Muscle layer of duodenum (tissue), 2 donors: ENCODE data around the gene BAIAP2.

ENCODE experiments used
- H3K27ac ChIP-seq: one replicate; pipeline ENCODE4 v1.7.0; 2013; ENCODE audit warnings: mild to moderate bottlenecking, low read length
- H3K27me3 ChIP-seq: one replicate; pipeline ENCODE4 v1.7.0; 2013; ENCODE audit warnings: low read depth, mild to moderate bottlenecking, control low read depth, low read length
- H3K36me3 ChIP-seq, 2 donors: one replicate each; pipeline ENCODE4 v1.7.0; 2013; ENCODE audit warnings: low read length in 2 of 2, control low read depth in 1 of 2, mild to moderate bottlenecking in 1 of 2; ENCODE audit not compliant: insufficient read depth in 2 of 2, control insufficient read depth in 1 of 2
- H3K4me1 ChIP-seq, 2 donors: one replicate each; pipeline ENCODE4 v1.7.0; 2013; ENCODE audit warnings: low read length in 2 of 2, mild to moderate bottlenecking in 2 of 2, control low read depth in 1 of 2, moderate library complexity in 1 of 2; ENCODE audit not compliant: insufficient read depth in 2 of 2, control insufficient read depth in 1 of 2
- H3K4me3 ChIP-seq, 2 donors: one replicate each; pipeline ENCODE4 v1.7.0; 2013; ENCODE audit warnings: low read length in 2 of 2, low read depth in 1 of 2, mild to moderate bottlenecking in 1 of 2
- H3K9me3 ChIP-seq, 2 donors: one replicate each; pipeline ENCODE4 v1.7.0; 2013; ENCODE audit warnings: low read length in 2 of 2, control low read depth in 1 of 2, mild to moderate bottlenecking in 1 of 2; ENCODE audit not compliant: control insufficient read depth in 1 of 2
- donor health status: healthy.

Gene BAIAP2, protein sequence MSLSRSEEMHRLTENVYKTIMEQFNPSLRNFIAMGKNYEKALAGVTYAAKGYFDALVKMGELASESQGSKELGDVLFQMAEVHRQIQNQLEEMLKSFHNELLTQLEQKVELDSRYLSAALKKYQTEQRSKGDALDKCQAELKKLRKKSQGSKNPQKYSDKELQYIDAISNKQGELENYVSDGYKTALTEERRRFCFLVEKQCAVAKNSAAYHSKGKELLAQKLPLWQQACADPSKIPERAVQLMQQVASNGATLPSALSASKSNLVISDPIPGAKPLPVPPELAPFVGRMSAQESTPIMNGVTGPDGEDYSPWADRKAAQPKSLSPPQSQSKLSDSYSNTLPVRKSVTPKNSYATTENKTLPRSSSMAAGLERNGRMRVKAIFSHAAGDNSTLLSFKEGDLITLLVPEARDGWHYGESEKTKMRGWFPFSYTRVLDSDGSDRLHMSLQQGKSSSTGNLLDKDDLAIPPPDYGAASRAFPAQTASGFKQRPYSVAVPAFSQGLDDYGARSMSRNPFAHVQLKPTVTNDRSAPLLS

DNA sequence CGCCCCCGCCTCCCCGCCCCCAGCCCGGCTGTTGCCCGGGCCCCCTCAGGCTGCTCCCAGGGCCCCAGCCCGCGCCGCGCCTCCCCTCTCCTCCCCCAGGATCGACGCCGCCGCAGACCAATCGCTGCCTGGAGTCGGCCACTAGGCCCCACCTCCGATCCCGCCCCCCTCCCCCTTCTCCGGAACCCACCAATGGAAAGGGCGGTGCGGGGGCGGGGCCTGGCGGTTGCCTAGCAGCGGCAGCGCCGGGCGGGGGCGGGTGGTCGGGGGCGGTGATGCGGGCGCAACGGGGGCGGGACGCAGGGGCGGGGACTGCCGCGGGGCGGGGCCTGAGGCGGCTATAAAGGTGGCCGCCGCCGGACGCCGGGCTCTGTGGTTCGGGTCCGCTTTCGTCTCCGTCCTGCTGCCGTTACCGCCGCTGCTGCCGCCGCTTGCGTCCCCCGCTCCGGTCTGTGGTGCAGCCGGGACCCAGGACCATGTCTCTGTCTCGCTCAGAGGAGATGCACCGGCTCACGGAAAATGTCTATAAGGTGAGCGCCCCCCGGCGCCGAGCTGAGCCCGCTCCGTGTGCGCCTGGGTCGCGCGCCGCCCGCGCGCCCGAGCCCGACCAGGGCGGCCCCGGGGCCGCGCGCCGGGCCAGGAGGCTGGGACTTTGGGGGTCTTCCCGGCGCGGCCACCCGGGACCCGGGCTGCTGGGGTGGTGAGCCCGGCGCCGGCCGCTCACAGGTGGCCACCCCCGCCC is at the start of gene BAIAP2:
Gene BAIAP2, plus strand, starts transcription at position 373 of the 742 bp plus-strand sequence. Its CDS starts 104 bp downstream, at position 477.
- H3K9me3 ChIP-seq: no peaks in the 10 kb centered on the region
- peaks cover 0 to 8% of the 10 kb centered on the region in 2 donors for H3K36me3 ChIP-seq
- no peaks in the 10 kb centered on the region for H3K27me3 ChIP-seq
- peak within 1 kb of the TSS; percentile 66 to 77 for H3K4me3 ChIP-seq
- peaks cover 14 to 62% of the 10 kb centered on the region in 2 donors for H3K4me1 ChIP-seq
- peak within 1 kb of the TSS; percentile 27 for H3K27ac ChIP-seq

DNA sequence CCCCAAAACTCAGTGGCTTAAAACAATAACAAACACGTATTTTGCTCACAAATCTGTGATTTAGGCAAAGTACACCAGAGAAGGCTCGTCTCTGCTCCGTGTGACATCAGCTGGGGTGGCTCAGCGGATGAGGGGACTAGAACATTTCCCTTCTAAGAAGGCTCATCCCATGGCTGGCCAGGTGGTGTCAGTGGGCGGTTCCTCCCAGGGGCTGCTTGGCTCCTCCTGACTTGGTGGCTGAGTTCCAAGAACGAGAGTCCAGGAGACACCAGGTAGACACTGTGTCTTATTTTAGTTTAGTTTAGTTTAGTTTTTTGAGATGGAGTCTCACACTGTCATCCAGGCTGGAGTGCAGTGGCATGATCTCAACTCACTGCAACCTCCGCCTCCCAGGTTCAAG is 48.9 kb upstream of the BAIAP2 start:
- Histone ChIP-seq H3K27me3 (no peaks in the 10 kb centered on the region), H3K4me1 (peaks cover 0 to 34% of the 10 kb centered on the region in 2 donors), H3K4me3 (no peak overlapping the region), H3K36me3 (no peaks in the 10 kb centered on the region), H3K27ac (no peak overlapping the region), H3K9me3 (no peaks in the 10 kb centered on the region)

DNA sequence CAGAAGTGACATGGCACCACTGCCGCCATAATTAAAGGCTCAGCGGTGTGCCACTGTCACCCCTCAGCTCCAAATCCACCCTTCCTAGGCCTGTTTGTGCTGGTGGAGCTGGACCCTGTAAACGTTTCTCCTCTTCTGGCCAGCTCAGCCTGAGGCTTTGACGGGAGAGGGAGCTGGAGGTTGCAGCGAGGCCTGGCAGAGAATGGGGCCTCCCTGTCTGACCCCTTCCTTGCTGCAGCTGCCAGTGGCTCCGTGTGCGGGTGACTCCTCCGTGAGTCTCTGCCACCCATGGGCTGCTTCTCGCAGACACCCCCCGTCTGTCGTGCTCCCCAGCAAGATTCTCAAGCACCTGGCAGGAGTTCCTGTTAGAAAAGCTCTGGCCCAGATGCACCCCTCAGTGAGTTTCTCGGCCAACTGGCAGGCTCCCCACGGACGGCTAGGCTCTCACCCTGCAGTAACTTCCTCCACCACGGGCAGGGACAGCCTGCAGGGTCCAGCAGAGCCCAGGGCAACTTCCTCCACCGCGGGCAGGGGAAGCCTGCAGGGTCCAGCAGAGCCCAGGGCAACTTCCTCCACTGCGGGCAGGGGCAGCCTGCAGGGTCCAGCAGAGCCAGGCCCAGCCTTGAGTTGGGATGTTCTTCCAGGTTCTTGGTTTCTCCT is 48.0 kb upstream of the BAIAP2 start:
- H3K27ac ChIP-seq: no peak overlapping the region
- no peaks in the 10 kb centered on the region for H3K36me3 ChIP-seq
- H3K4me3 ChIP-seq: no peak overlapping the region
- H3K9me3 ChIP-seq: no peaks in the 10 kb centered on the region
- H3K4me1 ChIP-seq: peaks cover 0 to 32% of the 10 kb centered on the region in 2 donors
- H3K27me3 ChIP-seq: no peaks in the 10 kb centered on the region

DNA sequence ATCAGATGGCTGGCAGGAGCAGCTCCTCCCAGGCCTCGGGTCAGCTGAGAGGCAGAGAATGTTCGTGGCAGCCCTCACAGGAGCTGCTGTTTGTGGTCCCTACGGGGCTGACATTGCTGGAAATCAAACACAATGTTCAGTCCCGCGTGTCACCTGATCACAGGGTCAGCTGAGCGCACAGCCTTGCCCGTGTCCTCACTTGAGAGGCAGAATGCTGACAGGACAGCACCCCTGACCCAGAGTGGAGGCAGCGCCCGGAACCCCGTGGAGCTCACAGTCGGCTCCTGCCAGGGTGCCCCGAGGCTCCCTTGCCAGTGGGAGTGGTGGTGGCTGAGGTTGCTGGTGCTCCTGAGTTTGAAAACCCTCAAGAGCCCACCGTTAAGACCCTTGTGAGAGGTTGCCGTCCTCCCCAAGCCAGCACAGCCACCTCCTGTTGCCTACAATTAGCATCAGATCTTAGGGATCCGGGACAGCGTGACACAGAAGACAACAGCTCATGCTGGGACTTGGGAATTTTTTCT is 47.0 kb upstream of the BAIAP2 start:
- no peaks in the 10 kb centered on the region for H3K9me3 ChIP-seq
- no peak overlapping the region for H3K4me3 ChIP-seq
- no peak overlapping the region for H3K27ac ChIP-seq
- H3K27me3 ChIP-seq: no peaks in the 10 kb centered on the region
- H3K36me3 ChIP-seq: no peaks in the 10 kb centered on the region
- H3K4me1 ChIP-seq: peaks cover 0 to 40% of the 10 kb centered on the region in 2 donors

DNA sequence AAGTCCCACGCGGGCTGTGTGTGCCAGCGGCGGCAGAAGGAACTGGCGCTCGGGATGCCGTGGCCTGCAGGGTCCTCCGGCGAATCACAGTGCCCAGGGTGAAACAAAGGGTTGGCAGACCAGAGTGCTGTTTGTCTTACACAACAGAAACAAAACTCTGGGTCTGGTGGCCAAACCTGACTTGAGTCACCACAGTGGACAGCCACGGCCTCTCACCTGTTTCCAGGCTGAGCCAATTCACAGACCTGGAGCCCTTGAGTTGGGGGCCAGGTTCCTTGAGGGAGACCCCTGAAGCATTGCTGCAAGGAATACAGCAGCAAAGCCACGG is 45.4 kb upstream of the BAIAP2 start:
- Histone ChIP-seq H3K4me1 (peaks cover 0 to 48% of the 10 kb centered on the region in 2 donors), H3K36me3 (no peaks in the 10 kb centered on the region), H3K27ac (no peak overlapping the region), H3K27me3 (no peaks in the 10 kb centered on the region), H3K9me3 (no peaks in the 10 kb centered on the region), H3K4me3 (no peak overlapping the region)

DNA sequence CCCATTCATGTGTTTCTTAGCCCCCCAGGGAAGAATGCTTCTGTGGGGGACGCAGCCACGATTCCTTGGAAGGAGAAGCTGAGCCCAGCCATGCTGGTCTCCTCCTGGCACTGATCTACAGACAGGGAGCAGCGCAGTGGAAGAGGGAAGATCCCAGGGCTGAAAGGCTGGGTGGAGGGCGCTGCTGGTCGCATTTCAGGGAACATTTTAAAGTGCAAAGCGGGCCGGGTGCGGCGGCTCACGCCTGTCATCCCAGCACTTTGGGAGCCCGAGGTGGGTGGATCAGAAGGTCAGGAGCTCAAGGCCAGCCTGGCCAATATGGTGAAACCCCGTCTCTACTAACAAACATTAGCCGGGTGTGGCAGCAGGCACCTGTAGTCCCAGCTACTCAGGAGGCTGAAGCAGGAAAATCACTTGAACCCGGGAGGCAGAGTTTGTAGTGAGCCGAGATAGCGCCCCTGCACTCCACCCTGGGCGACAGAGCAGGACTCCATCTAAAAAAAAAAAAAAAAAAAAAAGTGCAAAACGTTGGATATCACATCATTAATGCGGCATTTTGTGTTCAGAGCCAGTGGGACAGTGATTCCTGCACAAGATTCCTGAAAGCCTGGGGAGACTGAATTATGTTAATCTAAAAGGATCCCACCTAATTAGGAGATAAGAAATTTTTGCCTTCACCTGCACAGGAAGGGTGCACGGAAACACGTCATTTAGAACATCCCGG is 43.9 kb upstream of the BAIAP2 start:
- peaks cover 0 to 45% of the 10 kb centered on the region in 2 donors for H3K4me1 ChIP-seq
- H3K36me3 ChIP-seq: peaks cover 0 to 12% of the 10 kb centered on the region in 2 donors
- H3K27ac ChIP-seq: no peak overlapping the region
- H3K27me3 ChIP-seq: no peaks in the 10 kb centered on the region
- no peaks in the 10 kb centered on the region for H3K9me3 ChIP-seq
- H3K4me3 ChIP-seq: peak overlapping the region; percentile 79 to 85

DNA sequence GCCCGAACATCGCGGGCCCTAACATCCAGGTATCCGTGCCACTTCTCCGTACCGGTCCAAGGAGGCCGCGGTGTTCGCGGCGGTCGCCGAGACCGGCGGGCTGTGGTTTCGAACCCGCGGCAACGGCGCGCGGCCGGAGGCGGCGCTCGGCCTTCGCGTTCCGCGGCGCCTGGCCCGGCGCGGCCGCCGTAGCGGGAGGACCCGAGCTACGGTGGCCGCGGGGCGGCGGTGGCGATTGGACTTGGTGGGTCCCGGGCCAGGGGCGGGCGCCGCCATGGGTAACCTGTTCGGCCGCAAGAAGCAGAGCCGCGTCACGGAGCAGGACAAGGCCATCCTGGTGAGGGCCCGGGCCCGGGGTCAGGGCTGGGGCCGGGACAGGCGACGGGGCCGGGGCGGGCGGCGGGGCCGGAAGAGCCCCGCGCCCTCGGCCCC is 43.3 kb upstream of the BAIAP2 start, which contains the start of gene CHMP6:
Gene CHMP6, plus strand, starts transcription at position 197 of the 432 bp plus-strand sequence. Its CDS starts 78 bp downstream, at position 275.
- Histone ChIP-seq H3K36me3 (peaks cover 0 to 18% of the 10 kb centered on the region in 2 donors), H3K27me3 (no peaks in the 10 kb centered on the region), H3K9me3 (no peaks in the 10 kb centered on the region), H3K4me3 (peak within 1 kb of the TSS; percentile 79 to 85), H3K4me1 (peaks cover 0 to 45% of the 10 kb centered on the region in 2 donors), H3K27ac (no peak within 1 kb of the TSS)

DNA sequence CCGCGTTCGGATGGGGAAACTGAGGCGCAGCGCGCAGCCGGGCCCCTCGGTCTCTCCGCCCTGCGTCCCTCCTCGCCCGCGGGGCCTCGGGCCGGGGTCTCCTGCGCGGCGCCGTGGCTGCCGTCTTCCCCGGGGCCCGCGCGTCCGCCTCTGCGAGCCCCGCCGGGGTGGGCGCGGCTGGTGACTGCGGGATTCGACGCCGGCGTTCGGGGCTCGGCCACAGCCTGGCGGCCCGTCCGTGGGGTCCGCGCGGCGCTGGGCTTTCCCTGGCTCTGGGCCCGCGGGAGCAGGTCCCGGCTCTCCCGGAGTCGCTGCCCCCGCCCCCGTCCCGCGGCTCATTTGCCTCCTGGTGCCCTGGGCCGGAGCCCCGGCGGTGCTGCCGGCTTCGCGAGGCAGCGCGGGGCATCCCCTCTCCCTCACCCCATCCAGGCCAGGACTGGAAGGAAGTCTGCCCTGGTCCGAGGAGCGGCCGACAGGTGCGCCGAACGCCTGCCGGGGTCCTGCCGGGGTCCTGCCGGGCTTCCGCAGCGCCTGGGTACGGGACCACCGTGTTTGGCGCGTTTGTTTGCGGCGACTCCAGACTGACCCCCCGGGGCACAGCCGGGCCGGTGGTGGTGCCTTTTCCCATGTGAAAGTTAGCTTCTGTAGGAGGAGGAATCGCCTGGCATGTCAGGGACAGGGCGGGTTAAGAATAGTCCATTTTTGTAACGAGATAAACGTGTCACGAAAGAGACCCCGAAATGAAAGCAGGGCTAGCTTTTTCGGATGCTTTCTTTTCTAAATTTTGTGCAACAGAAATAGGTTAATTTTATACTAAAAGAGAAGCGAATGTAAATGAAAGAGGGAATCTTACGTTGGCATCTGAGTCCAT is 42.6 kb upstream of the BAIAP2 start:
- H3K27ac ChIP-seq: no peak overlapping the region
- peaks cover 0 to 24% of the 10 kb centered on the region in 2 donors for H3K36me3 ChIP-seq
- no peaks in the 10 kb centered on the region for H3K9me3 ChIP-seq
- H3K27me3 ChIP-seq: no peaks in the 10 kb centered on the region
- peak overlapping the region; percentile 48 to 85 for H3K4me3 ChIP-seq
- H3K4me1 ChIP-seq: peaks cover 0 to 38% of the 10 kb centered on the region in 2 donors

DNA sequence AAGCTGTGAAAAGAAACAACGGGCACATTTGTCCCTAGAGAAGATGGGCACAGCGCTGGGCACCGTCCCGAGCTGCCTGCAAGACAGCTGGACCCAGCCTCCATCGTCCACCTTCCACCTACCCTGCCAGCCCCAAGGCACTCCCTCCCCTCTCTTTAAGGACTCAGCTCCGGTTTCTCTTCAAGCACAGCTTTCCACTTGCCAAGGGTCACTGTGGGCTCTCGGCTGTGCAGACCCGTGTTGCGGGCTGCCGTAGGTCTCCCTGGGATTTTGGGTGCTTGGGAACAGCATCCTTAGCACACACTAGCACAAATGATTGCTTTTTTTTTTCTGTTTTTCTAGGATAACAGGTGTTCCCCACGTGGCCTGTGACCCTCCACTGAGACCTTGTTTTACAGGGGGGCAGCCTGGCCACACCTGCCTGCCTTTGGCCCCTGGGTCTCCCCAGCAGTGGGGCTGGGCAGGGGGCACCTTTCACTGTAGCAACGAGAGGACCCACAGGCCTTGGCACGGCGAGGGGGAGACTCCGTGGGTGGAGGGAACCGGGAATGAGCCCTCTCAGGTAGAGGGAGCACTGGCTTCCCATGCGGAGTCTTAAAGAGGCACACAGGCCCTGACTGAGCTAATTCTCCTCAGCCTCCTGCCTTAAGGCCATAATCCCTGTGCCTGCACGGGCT is 41.9 kb upstream of the BAIAP2 start:
- H3K36me3 ChIP-seq: peaks cover 4 to 32% of the 10 kb centered on the region in 2 donors
- H3K27ac ChIP-seq: no peak overlapping the region
- H3K9me3 ChIP-seq: no peaks in the 10 kb centered on the region
- H3K4me3 ChIP-seq: peak overlapping the region; percentile 48 to 85
- H3K4me1 ChIP-seq: peaks cover 0 to 31% of the 10 kb centered on the region in 2 donors
- no peaks in the 10 kb centered on the region for H3K27me3 ChIP-seq
